Vagina (tissue), 2 donors: ENCODE data around the gene PHF14.

ENCODE experiments used
- CTCF ChIP-seq, 3 experiments: fragments of 450-650 bp in 2 of 3; fragments of 200-600 bp in 1 of 3; sonication (generic) in 1 of 3; IDR thresholded peaks; one replicate each; pipeline ENCODE4 v1.5.1; 2017 to 2019; ENCODE audit warnings: antibody characterized with exemption in 3 of 3, mild to moderate bottlenecking in 2 of 3, moderate library complexity in 2 of 3
- POLR2A ChIP-seq, 2 donors: fragments of 450-650 bp; IDR thresholded peaks; one replicate each; pipeline ENCODE4 v1.6.1; 2017; ENCODE audit warnings: antibody characterized with exemption in 2 of 2, mild to moderate bottlenecking in 2 of 2, moderate library complexity in 2 of 2

GRCh38 chr7:11203683-11204082 lies 230.0 kb downstream of the PHF14 start:
- TF ChIP-seq CTCF (IDR thresholded peaks at IDR 0.05): no peak
- TF ChIP-seq POLR2A (IDR thresholded peaks at IDR 0.05): no peak
